Stimulated activated CD4-positive, alpha-beta T cell treated with anti-CD3 and anti-CD28 coated beads, Interleukin-2, amount 100 ng/mL, for 48 hours (primary cell): Measurements from ENCODE around the gene MESP2.

Source experiments
- DNase-seq, 2 donors: peaks; one replicate each; pipeline ENCODE4 v3.0.0-alpha.2; 2020

The MESP2 gene

GRCh38 chr15:89802986-89803824 lies 27.1 kb downstream of the MESP2 start:
- no peak for DNase-seq

GRCh38 chr15:89803941-89804800 lies 28.0 kb downstream of the MESP2 start:
- DNase-seq, result no peak

- DNase-seq, result no peak
Observed at GRCh38 chr15:89805241-89806209, 29.4 kb downstream of the MESP2 start.

- DNase-seq, result no peak
Observed at GRCh38 chr15:89806210-89806558, 30.1 kb downstream of the MESP2 start.

GRCh38 chr15:89806559-89807550 lies 30.7 kb downstream of the MESP2 start:
- no peak for DNase-seq

GRCh38 chr15:89807689-89808088 lies 31.6 kb downstream of the MESP2 start:
- no peak for DNase-seq

GRCh38 chr15:89808160-89808870 lies 32.2 kb downstream of the MESP2 start:
- DNase-seq, result no peak

- DNase-seq, result no peak
Observed at GRCh38 chr15:89809093-89809786, 33.1 kb downstream of the MESP2 start.

GRCh38 chr15:89809787-89810148 lies 33.6 kb downstream of the MESP2 start:
- DNase-seq, result no peak

- DNase-seq, result no peak
Observed at GRCh38 chr15:89810837-89811236, 34.7 kb downstream of the MESP2 start.

- no peak for DNase-seq
Observed at GRCh38 chr15:89812011-89812846, 36.1 kb downstream of the MESP2 start.

- no peak for DNase-seq
Observed at GRCh38 chr15:89812847-89813320, 36.8 kb downstream of the MESP2 start.

- DNase-seq, result no peak
Observed at GRCh38 chr15:89813381-89814111, 37.4 kb downstream of the MESP2 start.

GRCh38 chr15:89814112-89814742 lies 38.1 kb downstream of the MESP2 start:
- no peak for DNase-seq

- no peak for DNase-seq
Observed at GRCh38 chr15:89815769-89816168, 39.6 kb downstream of the MESP2 start.

GRCh38 chr15:89817701-89818280 lies 41.7 kb downstream of the MESP2 start:
- no peak for DNase-seq

GRCh38 chr15:89818287-89818686 lies 42.2 kb downstream of the MESP2 start:
- DNase-seq, result no peak
